Measurements from ENCODE around the gene GLYATL3.

GLYATL3 gene

GRCh38 chr6:49555951-49556350 is 56.2 kb downstream of the GLYATL3 start:
- no peaks in the 10 kb centered on the region for H3K9me3 ChIP-seq (ENCODE audit: control insufficient read depth, low read length)
- H3K36me3 ChIP-seq (ENCODE audit: control insufficient read depth, insufficient read depth, low read length): no peaks in the 10 kb centered on the region
- no peak overlapping the region for H3K27ac ChIP-seq (ENCODE audit: insufficient read depth, low read length, poor library complexity, severe bottlenecking)
- no peaks in the 10 kb centered on the region for H3K4me1 ChIP-seq (ENCODE audit: control insufficient read depth, insufficient read depth, low read length, poor library complexity, severe bottlenecking)
- H3K4me3 ChIP-seq (ENCODE audit: insufficient read depth, low read depth, low read length, poor library complexity, severe bottlenecking): no peak overlapping the region
- no peak for DNase-seq
- H3K27me3 ChIP-seq (replicated peaks; ENCODE audit: control insufficient read depth, insufficient read depth, low read length, poor library complexity, severe bottlenecking): no peaks in the 10 kb centered on the region

- Histone ChIP-seq H3K27me3 (replicated peaks; ENCODE audit: control insufficient read depth, insufficient read depth, low read length, poor library complexity, severe bottlenecking) (no peaks in the 10 kb centered on the region), H3K4me3 (ENCODE audit: insufficient read depth, low read depth, low read length, poor library complexity, severe bottlenecking) (no peak overlapping the region)
- no peak for DNase-seq
Measured at GRCh38 chr6:49556429-49556837, 56.7 kb downstream of the GLYATL3 start.

GRCh38 chr6:49557177-49557576 is 57.5 kb downstream of the GLYATL3 start:
- no peak overlapping the region for H3K4me3 ChIP-seq (ENCODE audit: insufficient read depth, low read depth, low read length, poor library complexity, severe bottlenecking)
- no peak for DNase-seq
- H3K9me3 ChIP-seq (ENCODE audit: control insufficient read depth, low read length): no peaks in the 10 kb centered on the region
- no peaks in the 10 kb centered on the region for H3K36me3 ChIP-seq (ENCODE audit: control insufficient read depth, insufficient read depth, low read length)
- no peaks in the 10 kb centered on the region for H3K4me1 ChIP-seq (ENCODE audit: control insufficient read depth, insufficient read depth, low read length, poor library complexity, severe bottlenecking)
- H3K27ac ChIP-seq (ENCODE audit: insufficient read depth, low read length, poor library complexity, severe bottlenecking): no peak overlapping the region
- H3K27me3 ChIP-seq (replicated peaks; ENCODE audit: control insufficient read depth, insufficient read depth, low read length, poor library complexity, severe bottlenecking): no peaks in the 10 kb centered on the region

More at GRCh38 chr6:49556429-49556837, 56.7 kb downstream of the GLYATL3 start:
- no peaks in the 10 kb centered on the region for H3K4me1 ChIP-seq (ENCODE audit: control insufficient read depth, insufficient read depth, low read length, poor library complexity, severe bottlenecking)
- no peak overlapping the region for H3K27ac ChIP-seq (ENCODE audit: insufficient read depth, low read length, poor library complexity, severe bottlenecking)
- H3K36me3 ChIP-seq (ENCODE audit: control insufficient read depth, insufficient read depth, low read length): no peaks in the 10 kb centered on the region
- H3K9me3 ChIP-seq (ENCODE audit: control insufficient read depth, low read length): no peaks in the 10 kb centered on the region

- H3K36me3 ChIP-seq (ENCODE audit: control insufficient read depth, insufficient read depth, low read length): no peaks in the 10 kb centered on the region
- no peaks in the 10 kb centered on the region for H3K9me3 ChIP-seq (ENCODE audit: control insufficient read depth, low read length)
- DNase-seq: no peak
- no peaks in the 10 kb centered on the region for H3K4me1 ChIP-seq (ENCODE audit: control insufficient read depth, insufficient read depth, low read length, poor library complexity, severe bottlenecking)
- no peak overlapping the region for H3K4me3 ChIP-seq (ENCODE audit: insufficient read depth, low read depth, low read length, poor library complexity, severe bottlenecking)
- no peaks in the 10 kb centered on the region for H3K27me3 ChIP-seq (replicated peaks; ENCODE audit: control insufficient read depth, insufficient read depth, low read length, poor library complexity, severe bottlenecking)
- no peak overlapping the region for H3K27ac ChIP-seq (ENCODE audit: insufficient read depth, low read length, poor library complexity, severe bottlenecking)
Measured at GRCh38 chr6:49558238-49558637, 58.5 kb downstream of the GLYATL3 start.

GRCh38 chr6:49563006-49563886 is 63.5 kb downstream of the GLYATL3 start:
- H3K4me3 ChIP-seq (ENCODE audit: insufficient read depth, low read depth, low read length, poor library complexity, severe bottlenecking): no peak overlapping the region
- H3K9me3 ChIP-seq (ENCODE audit: control insufficient read depth, low read length): no peaks in the 10 kb centered on the region
- no peaks in the 10 kb centered on the region for H3K36me3 ChIP-seq (ENCODE audit: control insufficient read depth, insufficient read depth, low read length)
- no peak overlapping the region for H3K27ac ChIP-seq (ENCODE audit: insufficient read depth, low read length, poor library complexity, severe bottlenecking)
- H3K4me1 ChIP-seq (ENCODE audit: control insufficient read depth, insufficient read depth, low read length, poor library complexity, severe bottlenecking): no peaks in the 10 kb centered on the region
- no peaks in the 10 kb centered on the region for H3K27me3 ChIP-seq (replicated peaks; ENCODE audit: control insufficient read depth, insufficient read depth, low read length, poor library complexity, severe bottlenecking)
- no peak for DNase-seq

GRCh38 chr6:49564552-49564951 is 64.8 kb downstream of the GLYATL3 start:
- Histone ChIP-seq H3K36me3 (ENCODE audit: control insufficient read depth, insufficient read depth, low read length) (no peaks in the 10 kb centered on the region), H3K27me3 (replicated peaks; ENCODE audit: control insufficient read depth, insufficient read depth, low read length, poor library complexity, severe bottlenecking) (no peaks in the 10 kb centered on the region), H3K27ac (ENCODE audit: insufficient read depth, low read length, poor library complexity, severe bottlenecking) (no peak overlapping the region), H3K4me3 (ENCODE audit: insufficient read depth, low read depth, low read length, poor library complexity, severe bottlenecking) (no peak overlapping the region), H3K4me1 (ENCODE audit: control insufficient read depth, insufficient read depth, low read length, poor library complexity, severe bottlenecking) (no peaks in the 10 kb centered on the region), H3K9me3 (ENCODE audit: control insufficient read depth, low read length) (no peaks in the 10 kb centered on the region)
- DNase-seq: no peak

GRCh38 chr6:49565261-49565660 is 65.5 kb downstream of the GLYATL3 start:
- DNase-seq: no peak
- Histone ChIP-seq H3K27me3 (replicated peaks; ENCODE audit: control insufficient read depth, insufficient read depth, low read length, poor library complexity, severe bottlenecking) (no peaks in the 10 kb centered on the region), H3K4me1 (ENCODE audit: control insufficient read depth, insufficient read depth, low read length, poor library complexity, severe bottlenecking) (no peaks in the 10 kb centered on the region), H3K9me3 (ENCODE audit: control insufficient read depth, low read length) (no peaks in the 10 kb centered on the region), H3K27ac (ENCODE audit: insufficient read depth, low read length, poor library complexity, severe bottlenecking) (no peak overlapping the region), H3K4me3 (ENCODE audit: insufficient read depth, low read depth, low read length, poor library complexity, severe bottlenecking) (no peak overlapping the region), H3K36me3 (ENCODE audit: control insufficient read depth, insufficient read depth, low read length) (no peaks in the 10 kb centered on the region)

- H3K4me1 ChIP-seq (ENCODE audit: control insufficient read depth, insufficient read depth, low read length, poor library complexity, severe bottlenecking): no peaks in the 10 kb centered on the region
- H3K27me3 ChIP-seq (replicated peaks; ENCODE audit: control insufficient read depth, insufficient read depth, low read length, poor library complexity, severe bottlenecking): no peaks in the 10 kb centered on the region
- no peak for DNase-seq
Measured at GRCh38 chr6:49565855-49566254, 66.1 kb downstream of the GLYATL3 start.

GRCh38 chr6:49570474-49571079 is 70.9 kb downstream of the GLYATL3 start:
- no peak for DNase-seq
- Histone ChIP-seq H3K27me3 (replicated peaks; ENCODE audit: control insufficient read depth, insufficient read depth, low read length, poor library complexity, severe bottlenecking) (no peaks in the 10 kb centered on the region), H3K4me1 (ENCODE audit: control insufficient read depth, insufficient read depth, low read length, poor library complexity, severe bottlenecking) (no peaks in the 10 kb centered on the region), H3K36me3 (ENCODE audit: control insufficient read depth, insufficient read depth, low read length) (no peaks in the 10 kb centered on the region), H3K27ac (ENCODE audit: insufficient read depth, low read length, poor library complexity, severe bottlenecking) (no peak overlapping the region), H3K4me3 (ENCODE audit: insufficient read depth, low read depth, low read length, poor library complexity, severe bottlenecking) (no peak overlapping the region), H3K9me3 (ENCODE audit: control insufficient read depth, low read length) (no peaks in the 10 kb centered on the region)

More at GRCh38 chr6:49565855-49566254, 66.1 kb downstream of the GLYATL3 start:
- Histone ChIP-seq H3K4me3 (ENCODE audit: insufficient read depth, low read depth, low read length, poor library complexity, severe bottlenecking) (no peak overlapping the region), H3K9me3 (ENCODE audit: control insufficient read depth, low read length) (no peaks in the 10 kb centered on the region), H3K36me3 (ENCODE audit: control insufficient read depth, insufficient read depth, low read length) (no peaks in the 10 kb centered on the region), H3K27ac (ENCODE audit: insufficient read depth, low read length, poor library complexity, severe bottlenecking) (no peak overlapping the region)

GRCh38 chr6:49576618-49577017 is 76.9 kb downstream of the GLYATL3 start:
- no peak overlapping the region for H3K4me3 ChIP-seq (ENCODE audit: insufficient read depth, low read depth, low read length, poor library complexity, severe bottlenecking)
- no peaks in the 10 kb centered on the region for H3K36me3 ChIP-seq (ENCODE audit: control insufficient read depth, insufficient read depth, low read length)
- no peaks in the 10 kb centered on the region for H3K4me1 ChIP-seq (ENCODE audit: control insufficient read depth, insufficient read depth, low read length, poor library complexity, severe bottlenecking)
- H3K27me3 ChIP-seq (replicated peaks; ENCODE audit: control insufficient read depth, insufficient read depth, low read length, poor library complexity, severe bottlenecking): no peaks in the 10 kb centered on the region
- no peak for DNase-seq
- no peaks in the 10 kb centered on the region for H3K9me3 ChIP-seq (ENCODE audit: control insufficient read depth, low read length)
- H3K27ac ChIP-seq (ENCODE audit: insufficient read depth, low read length, poor library complexity, severe bottlenecking): no peak overlapping the region

Data from effector memory CD4-positive, alpha-beta T cell (primary cell).